GM18508 (cell line): ENCODE data around the gene TEDC1.

Experiments
- ATAC-seq: cut with Tn5 transposase; IDR thresholded peaks from one replicate; pipeline ENCODE4 v1.9.1; 2021; ENCODE audit warnings: moderate number of reproducible peaks; ENCODE audit not compliant: insufficient read depth, unreplicated experiment

TEDC1 gene

DNA sequence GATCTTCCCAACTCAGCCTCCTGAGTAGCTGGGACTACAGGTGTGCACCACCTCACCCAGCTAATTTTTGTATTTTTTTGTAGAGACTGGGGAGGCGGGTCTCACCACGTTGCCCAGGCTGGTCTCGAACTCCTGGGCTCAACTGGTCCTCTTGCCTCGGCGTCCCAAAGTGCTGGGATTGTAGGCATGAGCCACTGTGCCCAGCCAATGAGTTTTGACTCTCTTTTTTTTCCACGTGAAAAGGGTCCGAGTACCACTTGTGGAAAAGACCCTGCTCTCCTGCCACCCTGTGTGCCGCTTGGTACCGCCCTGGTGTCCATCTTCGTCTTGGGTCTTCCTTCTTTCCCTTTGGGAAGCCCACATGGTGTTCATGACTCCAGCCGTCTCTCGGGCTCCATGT lies 17.6 kb downstream of the TEDC1 start:
- ATAC-seq = no peak

- no peak for ATAC-seq
Observed at GRCh38 chr14:105517096-105517495, 26.1 kb downstream of the TEDC1 start.

GRCh38 chr14:105519946-105520698 lies 29.1 kb downstream of the TEDC1 start:
- ATAC-seq = no peak

DNA sequence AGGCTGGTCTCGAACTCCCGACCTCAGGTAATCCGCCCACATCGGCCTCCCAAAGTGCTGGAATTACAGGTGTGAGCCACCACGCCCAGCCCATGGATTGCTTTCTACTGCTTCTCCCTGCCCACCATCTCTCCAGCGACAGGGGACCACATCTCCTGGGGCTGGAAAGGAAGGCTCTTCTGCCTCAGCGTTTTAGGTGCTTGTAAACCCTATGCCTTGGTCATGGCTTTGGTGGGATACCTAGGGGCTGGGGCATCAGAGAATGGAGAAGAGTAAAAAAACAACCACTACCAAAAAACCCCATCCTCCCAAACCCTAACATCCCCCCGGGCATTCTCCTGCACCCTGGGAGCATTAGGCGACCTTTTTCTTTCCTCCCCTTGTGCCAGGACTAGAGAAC lies 34.3 kb downstream of the TEDC1 start:
- no peak for ATAC-seq

DNA sequence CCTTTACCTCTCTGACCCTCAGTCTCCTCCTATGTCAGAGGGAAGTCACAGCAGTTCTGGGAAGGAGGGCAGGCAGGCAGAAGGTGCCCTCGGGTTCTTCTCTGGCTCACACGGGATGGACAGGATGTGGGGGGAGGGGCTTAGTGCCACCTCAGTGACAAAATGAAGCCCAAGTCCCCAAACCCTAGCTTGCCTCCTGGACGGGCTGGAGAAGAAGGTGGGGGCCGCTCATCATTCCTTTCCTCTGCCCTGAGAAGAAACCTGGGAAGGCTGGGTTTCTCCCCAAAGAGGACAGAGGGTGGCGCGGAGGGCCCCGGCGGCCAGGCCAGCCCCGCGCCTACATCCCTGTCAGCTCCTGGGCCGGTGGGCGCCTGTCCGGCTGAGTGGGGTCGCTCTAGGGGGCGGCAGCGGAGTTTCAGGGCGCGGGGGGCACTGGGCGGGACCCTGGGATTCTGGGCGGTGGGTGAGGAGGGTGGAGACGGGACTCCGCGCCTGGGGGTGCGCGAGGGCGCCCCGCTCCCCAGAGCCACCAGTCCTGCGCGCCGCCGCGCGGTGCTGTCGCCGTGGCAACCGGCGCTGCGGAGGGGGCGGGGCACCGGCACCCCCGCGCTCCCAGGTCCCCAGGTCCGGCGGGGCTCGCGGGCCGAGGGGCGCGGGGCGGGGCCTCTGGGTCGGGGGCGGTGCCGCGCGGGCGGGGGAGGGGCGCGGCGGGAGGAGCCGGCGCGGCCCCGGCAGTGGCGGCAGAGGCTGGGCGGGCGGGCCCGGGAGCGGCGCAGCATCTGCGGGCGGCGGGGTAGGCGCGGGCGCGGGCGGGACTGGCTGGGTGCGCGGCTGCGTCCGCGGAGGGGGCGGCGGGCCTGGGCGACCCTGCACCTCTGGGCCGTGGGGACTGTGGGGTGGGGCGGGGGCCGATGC lies 35.1 kb downstream of the TEDC1 start, which contains the start of gene TMEM121:
TSS of gene TMEM121 (plus strand) at position 723 of the 915 bp plus-strand sequence. CDS start 2,252 bp downstream, outside the sequence.
- no peak for ATAC-seq

DNA sequence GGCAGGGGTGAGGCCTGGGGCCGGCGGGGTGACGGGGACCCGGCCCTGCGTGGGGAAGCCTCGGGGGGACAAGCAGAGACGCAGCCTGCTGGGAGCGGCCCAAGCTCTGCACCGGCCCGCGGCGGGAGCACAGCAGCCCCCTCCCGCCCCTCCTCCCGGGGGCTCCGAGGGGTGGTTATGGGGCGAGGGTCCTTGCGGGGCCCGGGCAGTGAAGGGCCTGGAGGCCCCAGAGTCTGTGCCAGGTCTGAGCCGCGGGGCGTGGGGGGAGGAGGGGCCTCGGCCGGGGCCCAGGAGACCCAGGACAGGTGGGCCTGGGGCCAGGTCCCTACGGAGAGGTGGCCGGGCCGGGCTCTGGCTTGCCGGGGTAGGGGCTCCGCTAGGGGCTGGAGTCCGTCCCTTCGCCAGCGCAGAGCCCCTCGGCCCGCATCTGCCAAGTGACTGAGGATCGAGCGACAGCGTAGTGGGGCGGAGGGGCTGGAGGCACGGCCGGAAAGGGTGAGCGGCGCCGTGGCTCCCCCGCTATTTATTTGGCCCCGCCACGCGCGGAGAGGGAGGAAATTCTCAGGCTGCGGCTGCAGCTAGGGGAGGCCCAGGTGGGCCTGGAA lies 35.8 kb downstream of the TEDC1 start:
- no peak for ATAC-seq

DNA sequence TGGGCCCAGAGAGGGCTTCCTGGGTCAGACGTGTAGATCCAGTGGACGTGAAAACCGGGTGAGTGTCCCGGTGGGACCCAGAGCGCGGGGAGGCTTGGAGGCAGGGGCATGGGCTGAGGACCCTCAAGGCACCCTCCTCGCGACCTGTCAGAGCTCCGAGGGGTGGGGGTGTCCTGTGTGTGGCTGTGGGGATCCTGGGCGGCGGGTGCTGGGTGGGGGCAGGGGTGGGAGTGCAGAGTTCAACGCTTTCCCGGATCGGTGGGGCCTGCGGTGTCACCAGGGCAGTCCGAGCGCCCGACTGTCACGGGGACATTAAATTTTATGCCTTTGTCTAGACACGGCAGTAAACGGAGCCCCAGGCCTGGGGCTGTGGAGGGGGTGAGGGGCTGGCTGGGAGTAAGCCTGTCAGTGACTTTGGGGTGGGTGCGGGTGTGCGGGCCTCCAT lies 36.4 kb downstream of the TEDC1 start:
- no peak for ATAC-seq

DNA sequence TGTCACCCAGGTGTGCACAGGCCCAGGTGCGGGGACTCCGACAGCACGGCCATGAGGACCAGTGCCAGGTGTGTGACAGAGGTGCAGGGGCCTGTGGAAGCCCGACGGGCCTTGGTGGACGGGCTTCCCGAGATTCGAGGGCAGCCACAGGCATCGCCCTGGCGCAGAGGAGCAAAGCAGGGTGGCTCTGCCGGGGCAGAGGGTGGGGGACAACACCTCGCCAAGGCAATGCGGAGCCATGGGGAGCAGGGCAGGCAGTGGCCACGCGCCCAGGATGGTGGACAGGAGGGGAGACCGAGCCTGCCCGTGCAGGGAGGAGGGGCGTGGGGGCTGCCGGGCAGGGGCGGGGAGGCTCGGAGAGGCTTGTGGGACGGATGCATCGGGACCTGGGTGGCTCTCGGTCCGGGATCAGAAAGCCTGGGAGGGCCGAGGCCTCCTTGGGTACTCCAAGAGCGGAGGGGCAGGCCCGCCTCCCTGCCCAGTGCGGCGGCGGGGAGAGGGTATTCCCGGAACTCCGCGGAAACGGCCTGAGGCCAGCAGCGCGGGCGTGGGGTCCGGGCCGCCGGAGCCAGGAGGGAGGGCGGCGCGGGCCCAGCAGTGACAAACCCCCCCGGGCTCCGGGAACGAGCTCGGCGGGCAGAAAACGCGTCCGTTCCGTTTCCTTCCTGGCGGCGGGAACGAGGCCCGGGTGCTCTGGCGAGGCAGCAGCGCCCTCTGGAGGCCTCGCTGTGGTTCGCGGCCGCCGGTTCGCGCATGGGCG lies 37.0 kb downstream of the TEDC1 start:
- ATAC-seq = no peak

DNA sequence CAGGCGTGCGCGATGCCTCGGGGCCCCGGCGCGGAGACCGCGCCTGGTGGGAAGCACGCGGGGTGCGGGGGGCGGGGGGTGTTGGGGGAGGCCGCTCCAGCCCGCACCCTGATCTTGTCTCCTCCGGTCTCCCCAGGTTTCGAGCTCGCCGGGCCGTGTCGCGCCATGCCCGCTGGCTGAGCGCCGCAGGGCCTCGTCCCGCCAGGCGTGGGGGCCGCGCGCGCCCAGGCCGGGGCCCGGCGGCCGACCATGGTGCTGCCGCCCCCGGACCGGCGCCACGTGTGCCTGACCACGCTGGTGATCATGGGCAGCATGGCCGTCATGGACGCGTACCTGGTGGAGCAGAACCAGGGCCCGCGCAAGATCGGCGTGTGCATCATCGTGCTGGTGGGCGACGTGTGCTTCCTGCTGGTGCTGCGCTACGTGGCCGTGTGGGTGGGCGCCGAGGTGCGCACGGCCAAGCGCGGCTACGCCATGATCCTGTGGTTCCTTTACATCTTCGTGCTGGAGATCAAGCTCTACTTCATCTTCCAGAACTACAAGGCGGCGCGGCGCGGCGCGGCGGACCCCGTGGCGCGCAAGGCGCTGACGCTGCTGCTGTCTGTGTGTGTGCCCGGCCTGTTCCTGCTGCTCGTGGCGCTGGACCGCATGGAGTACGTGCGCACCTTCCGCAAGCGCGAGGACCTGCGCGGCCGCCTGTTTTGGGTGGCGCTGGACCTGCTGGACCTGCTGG lies 37.7 kb downstream of the TEDC1 start:
- no peak for ATAC-seq

DNA sequence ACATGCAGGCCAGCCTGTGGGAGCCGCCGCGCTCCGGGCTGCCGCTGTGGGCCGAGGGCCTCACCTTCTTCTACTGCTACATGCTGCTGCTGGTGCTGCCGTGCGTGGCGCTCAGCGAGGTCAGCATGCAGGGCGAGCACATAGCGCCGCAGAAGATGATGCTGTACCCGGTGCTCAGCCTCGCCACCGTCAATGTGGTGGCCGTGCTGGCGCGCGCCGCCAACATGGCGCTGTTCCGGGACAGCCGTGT lies 38.2 kb downstream of the TEDC1 start:
- no peak for ATAC-seq

- ATAC-seq = no peak
Observed at GRCh38 chr14:105529569-105530284, 38.7 kb downstream of the TEDC1 start.

DNA sequence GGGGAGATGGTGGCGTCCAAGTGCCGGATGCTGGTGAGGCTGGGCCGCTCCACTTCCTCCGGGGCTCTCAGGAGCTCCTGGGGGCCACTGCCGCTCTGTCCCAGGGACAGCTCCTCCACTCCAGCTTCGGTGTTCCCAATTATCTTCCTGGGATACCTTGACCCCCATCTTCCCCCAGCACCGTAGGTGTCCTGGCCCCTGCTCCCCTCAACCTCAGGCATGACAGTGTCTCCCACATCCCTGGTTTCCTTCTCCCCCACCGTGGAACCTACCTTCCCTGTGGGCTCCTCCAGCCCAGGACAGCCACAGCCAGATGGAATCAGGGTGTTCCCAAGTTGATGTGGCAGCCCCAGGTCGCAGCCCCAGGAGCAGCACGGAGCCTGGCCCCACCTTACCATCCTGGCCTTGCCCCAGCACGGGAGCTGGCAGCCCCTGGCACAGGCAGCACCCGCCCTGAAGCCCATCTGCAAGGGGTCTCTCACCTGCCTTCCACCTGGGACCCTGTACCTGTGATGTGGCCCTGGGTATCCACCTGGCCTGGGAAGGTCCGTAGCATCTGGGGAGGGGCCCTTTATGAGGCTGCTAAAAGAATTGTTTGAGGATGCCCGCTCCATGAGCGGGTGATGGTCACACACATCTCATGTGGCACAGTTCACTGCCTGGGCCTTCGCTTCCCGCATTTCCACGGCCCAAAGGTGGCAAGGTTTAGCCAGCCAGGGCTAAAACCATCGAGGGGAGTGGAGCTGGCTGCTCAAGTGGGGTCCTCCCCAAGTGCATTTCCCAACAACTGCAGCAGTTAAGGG lies 39.4 kb downstream of the TEDC1 start:
- ATAC-seq = no peak

- no peak for ATAC-seq
Observed at GRCh38 chr14:105531088-105531893, 40.2 kb downstream of the TEDC1 start.

DNA sequence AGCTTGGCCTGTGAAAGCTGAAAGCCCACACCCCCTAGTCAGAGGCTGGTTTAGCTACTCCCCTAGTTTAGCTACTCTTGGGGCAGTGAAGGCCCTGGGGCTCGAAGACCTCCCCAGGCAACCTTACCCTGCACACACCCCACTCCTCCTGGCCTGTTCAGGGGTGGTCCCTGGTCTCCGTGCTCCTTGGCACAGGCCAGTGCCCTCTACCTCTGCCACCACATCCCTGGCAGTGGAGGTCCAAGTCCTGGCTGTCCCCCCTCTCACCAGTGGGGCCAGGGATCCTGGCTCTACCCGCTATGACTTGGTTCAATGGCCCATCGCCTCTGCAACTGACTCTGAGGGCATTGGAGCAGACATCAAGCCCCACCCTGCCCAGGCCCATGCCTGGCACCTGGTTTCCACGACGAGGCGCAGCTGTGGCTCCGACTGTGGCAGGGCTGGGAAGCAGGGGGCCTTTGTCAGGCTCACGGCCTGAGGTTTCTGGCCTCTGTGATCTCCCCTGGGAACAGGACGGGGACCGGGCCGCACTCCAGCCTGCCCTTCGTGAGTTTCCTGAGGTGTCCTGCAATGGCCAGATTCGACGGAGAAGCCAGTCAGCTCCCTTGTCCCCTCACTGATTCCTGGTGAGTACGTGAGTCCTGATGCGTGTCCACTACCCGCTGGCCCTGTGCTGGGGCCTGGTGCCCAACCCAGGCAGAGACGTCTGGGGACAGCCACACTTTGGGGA lies 41.0 kb downstream of the TEDC1 start:
- ATAC-seq = no peak

DNA sequence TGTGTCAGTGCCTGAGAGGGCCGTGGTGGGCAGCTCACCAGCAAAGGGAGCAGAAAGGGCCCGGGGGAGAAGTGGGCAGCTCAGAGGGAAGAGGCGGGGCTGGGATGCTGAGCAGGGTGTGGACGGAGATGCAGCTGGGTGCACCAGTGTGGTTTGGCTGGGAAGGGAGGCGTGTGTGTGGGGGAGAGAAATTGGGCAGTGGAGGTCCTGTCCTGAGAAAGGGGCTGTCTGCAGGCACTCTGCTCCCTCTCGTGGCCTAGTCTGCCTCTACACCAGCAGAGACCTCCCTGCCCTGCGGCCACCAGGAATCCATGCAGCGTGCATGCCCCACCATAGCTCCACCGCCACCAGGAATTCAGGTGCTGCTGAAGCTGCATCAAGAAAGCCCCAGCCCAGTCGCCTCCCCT lies 41.7 kb downstream of the TEDC1 start:
- no peak for ATAC-seq

- no peak for ATAC-seq
Observed at GRCh38 chr14:105533391-105533790, 42.3 kb downstream of the TEDC1 start.
